ENCODE measurements around the gene TIMM17A. TPM values are rescaled to one million over a fixed set of nuclear protein-coding genes. Genes with fewer than 3 reads are reported as not detected.

Gene TIMM17A
- total and polyA plus RNA-seq, 2 donors from 2014 or later: 40.8 to 73.2 TPM

DNA sequence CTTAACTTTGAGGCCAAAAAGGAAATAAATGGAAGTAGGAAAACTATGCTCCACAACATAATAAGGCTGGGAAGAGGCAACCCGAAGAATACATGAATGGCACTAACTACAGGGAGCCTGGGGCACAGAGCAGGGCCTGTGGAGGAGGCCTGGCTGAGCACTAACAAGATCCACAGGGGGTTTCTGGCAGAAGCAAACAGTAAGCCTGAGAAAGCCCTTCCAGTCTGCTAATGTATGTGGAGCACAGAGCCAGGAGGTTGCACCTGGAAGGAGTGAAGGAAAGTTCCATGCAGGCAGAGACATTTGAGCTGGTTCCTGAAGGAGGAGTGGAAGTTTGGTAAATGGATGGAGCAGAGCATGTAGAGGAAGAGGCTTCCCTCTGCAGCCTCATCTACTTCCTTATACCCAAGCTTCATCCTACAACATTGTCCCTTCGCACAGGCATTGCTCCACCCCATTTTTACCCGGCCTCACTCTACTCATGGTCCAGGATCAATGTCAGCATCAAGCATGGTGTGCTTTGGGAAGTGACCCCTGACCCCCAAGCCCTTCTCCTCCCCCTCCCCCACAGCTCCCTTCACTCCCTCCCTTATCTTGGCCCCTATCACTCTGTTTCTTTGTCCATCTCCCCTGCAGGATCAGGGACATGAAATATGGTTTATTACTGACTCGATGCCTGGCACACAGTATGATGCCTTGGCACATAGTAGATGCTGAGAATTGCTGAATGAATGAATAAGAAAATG is 43.3 kb upstream of the TIMM17A start:
- Histone ChIP-seq H3K9ac (ENCODE audit: low read length in 3 of 3) (no peak overlapping the region), H3K4me1 (ENCODE audit: control insufficient read depth in 2 of 3, insufficient read depth in 2 of 3, low read depth in 1 of 3, low read length in 3 of 3) (peaks cover 0 to 5% (median 3%) of the 10 kb centered on the region in 3 donors), H3K27me3 (ENCODE audit: control insufficient read depth, insufficient read depth, low read length) (no peaks in the 10 kb centered on the region), H3K4me3 (ENCODE audit: low read length in 3 of 3) (no peak overlapping the region), H3K27ac (ENCODE audit: low read depth in 2 of 2, low read length in 2 of 2) (no peak overlapping the region), H3K36me3 (ENCODE audit: control insufficient read depth in 2 of 3, insufficient read depth in 3 of 3, low read length in 3 of 3) (no peaks in the 10 kb centered on the region), H3K9me3 (ENCODE audit: control insufficient read depth in 2 of 3, insufficient read depth in 1 of 3, low read length in 3 of 3) (no peaks in the 10 kb centered on the region)
- DNase-seq: no peak
- intact Hi-C loops (cut with DNase I): no loop called here
- TF ChIP-seq, protein P1, sequence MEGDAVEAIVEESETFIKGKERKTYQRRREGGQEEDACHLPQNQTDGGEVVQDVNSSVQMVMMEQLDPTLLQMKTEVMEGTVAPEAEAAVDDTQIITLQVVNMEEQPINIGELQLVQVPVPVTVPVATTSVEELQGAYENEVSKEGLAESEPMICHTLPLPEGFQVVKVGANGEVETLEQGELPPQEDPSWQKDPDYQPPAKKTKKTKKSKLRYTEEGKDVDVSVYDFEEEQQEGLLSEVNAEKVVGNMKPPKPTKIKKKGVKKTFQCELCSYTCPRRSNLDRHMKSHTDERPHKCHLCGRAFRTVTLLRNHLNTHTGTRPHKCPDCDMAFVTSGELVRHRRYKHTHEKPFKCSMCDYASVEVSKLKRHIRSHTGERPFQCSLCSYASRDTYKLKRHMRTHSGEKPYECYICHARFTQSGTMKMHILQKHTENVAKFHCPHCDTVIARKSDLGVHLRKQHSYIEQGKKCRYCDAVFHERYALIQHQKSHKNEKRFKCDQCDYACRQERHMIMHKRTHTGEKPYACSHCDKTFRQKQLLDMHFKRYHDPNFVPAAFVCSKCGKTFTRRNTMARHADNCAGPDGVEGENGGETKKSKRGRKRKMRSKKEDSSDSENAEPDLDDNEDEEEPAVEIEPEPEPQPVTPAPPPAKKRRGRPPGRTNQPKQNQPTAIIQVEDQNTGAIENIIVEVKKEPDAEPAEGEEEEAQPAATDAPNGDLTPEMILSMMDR (IDR thresholded peaks at IDR 0.05; ENCODE audit: borderline replicate concordance, extremely low read depth, insufficient read depth): no peak
- FAIRE-seq: no peak

DNA sequence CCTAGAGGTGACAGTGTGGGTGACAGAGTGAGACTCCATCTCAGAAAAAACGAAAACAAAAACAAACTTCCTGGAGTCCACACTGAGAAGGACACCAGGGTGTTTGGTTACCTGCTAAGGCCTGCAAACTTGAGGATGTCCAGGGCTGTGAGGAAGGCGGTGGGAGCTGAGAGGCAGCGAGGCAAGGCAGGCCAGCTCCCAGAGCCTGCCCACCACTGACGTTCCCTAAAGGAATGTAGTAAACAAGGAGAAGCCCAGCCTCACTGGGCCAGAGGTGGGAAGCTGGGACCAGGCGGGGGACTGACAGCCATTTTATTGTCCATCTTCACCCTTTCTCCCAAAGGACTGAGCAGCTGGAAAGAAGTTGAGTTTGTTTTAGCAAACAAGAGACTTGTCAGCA is 42.5 kb upstream of the TIMM17A start:
- H3K27ac ChIP-seq (ENCODE audit: low read depth in 2 of 2, low read length in 2 of 2): no peak overlapping the region
- DNase-seq (peak in 4 of 5 donors; percentile 81 to 88 (median 81)), FAIRE-seq (no peak)
- no peaks in the 10 kb centered on the region for H3K9me3 ChIP-seq (ENCODE audit: control insufficient read depth in 2 of 3, insufficient read depth in 1 of 3, low read length in 3 of 3)
- peaks cover 0 to 9% (median 8%) of the 10 kb centered on the region in 3 donors for H3K4me1 ChIP-seq (ENCODE audit: control insufficient read depth in 2 of 3, insufficient read depth in 2 of 3, low read depth in 1 of 3, low read length in 3 of 3)
- no peak overlapping the region for H3K9ac ChIP-seq (ENCODE audit: low read length in 3 of 3)
- H3K36me3 ChIP-seq (ENCODE audit: control insufficient read depth in 2 of 3, insufficient read depth in 3 of 3, low read length in 3 of 3): no peaks in the 10 kb centered on the region
- TF ChIP-seq, protein P1 (IDR thresholded peaks at IDR 0.05; ENCODE audit: borderline replicate concordance, extremely low read depth, insufficient read depth): no peak
- H3K4me3 ChIP-seq (ENCODE audit: low read length in 3 of 3): no peak overlapping the region
- no peaks in the 10 kb centered on the region for H3K27me3 ChIP-seq (ENCODE audit: control insufficient read depth, insufficient read depth, low read length)
- intact Hi-C loops (cut with DNase I): no loop called here

DNA sequence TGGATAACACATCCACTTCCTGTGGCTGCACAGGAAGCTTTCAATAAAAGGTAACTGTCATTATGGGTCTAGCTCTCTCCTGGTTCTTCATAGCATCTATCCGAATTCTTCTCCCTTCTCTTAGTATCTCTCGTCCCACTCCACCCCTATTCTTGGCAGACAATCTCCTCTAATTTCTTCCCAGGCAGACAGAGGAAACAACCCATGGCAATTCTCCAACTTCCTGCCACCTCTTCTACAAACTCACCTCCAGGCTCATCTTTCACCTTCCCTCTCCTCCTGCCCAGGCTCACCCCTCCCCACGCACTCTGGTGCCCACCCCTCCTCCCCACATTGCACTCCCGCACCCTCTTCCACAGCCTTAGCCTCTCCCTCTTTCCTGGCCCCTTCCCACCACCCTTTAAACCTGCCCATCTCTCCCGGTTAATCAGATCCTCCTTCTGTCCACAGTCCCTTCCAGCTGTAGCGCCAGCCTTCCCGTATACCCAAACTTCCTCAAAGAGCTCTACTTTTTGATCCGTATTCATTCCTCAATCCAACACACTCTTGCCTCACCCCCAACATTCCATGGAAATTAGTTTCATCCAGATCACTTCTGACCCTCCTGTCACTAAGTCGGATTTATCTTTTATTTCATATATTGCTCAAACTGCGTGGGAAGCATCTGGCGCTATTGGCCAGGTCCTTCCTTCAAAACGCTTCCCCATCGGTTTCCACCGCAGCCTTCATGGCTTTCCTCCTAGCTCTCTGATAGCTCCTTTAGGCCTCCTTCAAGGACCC is 40.7 kb upstream of the TIMM17A start:
- intact Hi-C loops (cut with DNase I): no loop called here
- H3K4me1 ChIP-seq (ENCODE audit: control insufficient read depth in 2 of 3, insufficient read depth in 2 of 3, low read depth in 1 of 3, low read length in 3 of 3): peaks cover 0 to 9% (median 8%) of the 10 kb centered on the region in 3 donors
- DNase-seq (no peak), FAIRE-seq (no peak)
- no peak overlapping the region for H3K27ac ChIP-seq (ENCODE audit: low read depth in 2 of 2, low read length in 2 of 2)
- H3K9ac ChIP-seq (ENCODE audit: low read length in 3 of 3): no peak overlapping the region
- no peaks in the 10 kb centered on the region for H3K9me3 ChIP-seq (ENCODE audit: control insufficient read depth in 2 of 3, insufficient read depth in 1 of 3, low read length in 3 of 3)
- H3K4me3 ChIP-seq (ENCODE audit: low read length in 3 of 3): no peak overlapping the region
- TF ChIP-seq, protein P1 (IDR thresholded peaks at IDR 0.05; ENCODE audit: borderline replicate concordance, extremely low read depth, insufficient read depth): no peak
- no peaks in the 10 kb centered on the region for H3K27me3 ChIP-seq (ENCODE audit: control insufficient read depth, insufficient read depth, low read length)
- H3K36me3 ChIP-seq (ENCODE audit: control insufficient read depth in 2 of 3, insufficient read depth in 3 of 3, low read length in 3 of 3): no peaks in the 10 kb centered on the region

Data from kidney (tissue), 14 donors.